Pons (tissue), 1 donor: ENCODE data around the gene COPG2.
"Not testable (repeated sequence)": the region's sequence is repeated elsewhere in the genome, so short reads cannot be mapped to it uniquely, and the experiment has no call there.

Experiments used
- DNase-seq: peaks from one replicate; pipeline ENCODE4 v3.0.0-alpha.2; 2016; ENCODE audit warnings: low spot score

Gene COPG2

DNA sequence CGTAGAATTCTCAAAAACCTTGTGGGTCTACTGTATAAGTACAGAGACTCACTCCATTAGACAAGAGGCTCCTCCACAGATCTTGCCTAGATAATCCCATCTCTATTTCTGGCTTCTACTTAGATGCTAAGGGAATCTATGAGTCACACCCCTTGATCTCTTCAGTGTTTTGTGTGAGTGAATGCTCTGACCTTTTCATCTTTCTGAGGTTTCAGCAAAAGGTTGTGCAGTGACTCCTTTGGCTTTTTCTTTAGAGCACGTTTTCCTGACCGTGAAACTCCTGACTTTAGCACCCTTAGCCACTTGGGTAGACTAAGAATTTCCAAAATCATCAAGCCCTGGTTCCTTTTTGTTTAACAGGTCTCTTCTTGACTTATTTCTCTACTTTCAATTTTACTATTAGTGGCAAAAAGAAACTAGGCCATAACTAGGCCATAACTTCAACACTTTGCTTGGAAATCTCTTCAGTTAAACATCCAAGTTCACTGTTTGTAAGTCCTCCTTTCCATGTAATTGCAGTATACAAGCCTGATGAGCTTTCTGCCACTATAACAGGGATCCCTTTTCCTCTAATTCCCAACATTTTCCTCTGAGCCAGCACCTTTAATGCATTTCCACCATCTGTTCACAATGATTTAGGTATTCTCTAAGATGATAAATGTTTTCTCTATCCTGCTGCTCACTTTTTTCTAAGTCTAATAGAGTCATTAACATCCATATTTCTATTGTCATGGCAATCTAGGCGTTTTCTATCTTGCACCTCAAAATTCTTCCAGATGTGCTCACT is 19.4 kb downstream of the COPG2 start:
- no peak for DNase-seq

DNA sequence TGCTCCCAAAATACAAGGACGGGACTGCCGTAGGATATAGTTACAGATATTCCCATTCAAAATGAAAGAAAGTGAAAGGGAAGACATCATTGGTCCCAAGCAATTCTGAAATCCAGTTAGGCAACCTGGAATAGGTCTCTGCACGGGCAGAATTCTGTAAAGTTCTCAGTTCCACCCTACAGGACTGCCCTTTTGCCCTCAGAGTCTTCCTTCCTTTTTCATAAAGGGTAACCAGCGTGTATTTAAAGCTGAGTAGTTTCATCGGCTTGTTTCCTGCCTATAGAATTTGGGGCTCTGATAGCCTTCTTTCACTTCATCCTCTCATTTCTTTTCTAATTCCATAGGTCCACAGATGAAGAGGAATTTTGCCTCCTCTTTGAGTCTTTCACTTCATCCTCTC is 20.0 kb downstream of the COPG2 start:
- DNase-seq, result no peak

DNA sequence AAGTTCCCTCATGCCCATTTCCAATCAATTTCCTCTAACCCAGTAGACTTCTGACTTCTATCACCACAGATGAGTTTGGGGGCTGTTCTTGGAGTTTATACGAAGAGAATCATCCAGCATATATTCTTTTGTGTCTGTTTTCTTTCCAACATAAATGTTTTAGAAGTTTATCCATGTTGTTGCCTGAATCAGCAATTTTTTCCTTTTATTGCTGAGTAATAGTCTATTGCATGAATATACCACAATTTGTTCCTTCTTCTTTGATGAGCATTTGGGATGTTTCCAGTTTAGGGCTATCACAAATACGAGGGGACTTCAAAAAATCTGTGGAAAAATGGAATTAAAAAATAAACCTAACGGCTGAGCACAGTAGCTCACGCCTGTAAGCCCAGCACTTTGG is 26.2 kb downstream of the COPG2 start:
- DNase-seq, result no peak

DNA sequence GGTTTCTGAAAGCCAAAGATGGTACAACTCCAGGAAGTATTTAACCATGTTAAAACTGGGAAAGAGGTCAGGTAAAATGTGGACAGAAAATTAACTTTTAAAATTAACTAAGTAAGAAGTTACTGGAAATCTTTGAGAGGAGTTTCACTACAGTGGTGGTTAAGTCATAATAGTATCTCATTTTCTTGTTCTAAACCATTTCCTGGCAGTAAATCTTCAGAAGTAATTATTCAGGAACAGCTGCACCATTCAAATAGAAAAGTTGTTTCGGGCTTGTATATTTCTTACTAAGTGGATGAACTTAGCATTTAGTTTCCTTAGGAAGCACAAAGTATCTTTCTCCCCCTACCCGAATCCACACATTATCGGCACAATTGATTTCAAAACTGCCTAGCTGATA is 27.1 kb downstream of the COPG2 start:
- DNase-seq, result no peak

DNA sequence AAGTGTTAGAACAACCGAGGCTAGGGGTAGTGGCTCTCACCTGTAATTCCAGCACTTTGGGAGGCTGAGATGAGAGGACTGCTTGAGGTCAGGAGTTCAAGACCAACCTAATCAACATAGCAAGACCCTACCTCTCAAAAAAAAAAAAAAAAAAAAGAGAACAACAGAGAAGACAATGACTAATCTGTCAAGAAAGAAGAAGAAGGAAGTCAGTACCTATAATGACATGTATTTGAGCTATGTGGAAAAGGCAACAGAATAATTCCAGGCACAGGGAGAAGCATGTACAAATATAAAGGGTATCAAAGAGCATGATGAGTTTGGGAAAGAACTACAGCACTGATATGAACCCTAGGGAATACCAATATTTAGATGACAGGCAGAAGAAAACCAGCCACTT is 27.5 kb downstream of the COPG2 start:
- DNase-seq, result no peak

DNA sequence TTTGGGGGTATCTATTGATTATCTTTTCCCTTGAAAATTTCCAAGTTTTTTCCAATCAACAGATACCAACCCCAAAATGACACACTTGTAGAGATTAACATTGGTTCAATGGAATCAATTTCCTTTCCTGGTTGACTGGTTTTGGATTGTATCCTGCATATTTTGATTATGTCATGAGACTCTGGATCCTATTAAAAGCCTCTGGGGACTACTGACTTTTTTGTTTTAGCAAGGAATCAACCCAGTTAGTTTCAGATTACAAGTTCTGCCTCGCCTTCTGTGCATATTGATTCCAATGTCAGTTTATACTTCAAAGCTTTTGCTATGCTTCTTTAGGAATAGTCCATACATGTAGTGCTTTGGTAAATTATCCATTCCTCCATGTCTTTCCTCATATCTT is 29.2 kb downstream of the COPG2 start:
- no peak for DNase-seq

DNA sequence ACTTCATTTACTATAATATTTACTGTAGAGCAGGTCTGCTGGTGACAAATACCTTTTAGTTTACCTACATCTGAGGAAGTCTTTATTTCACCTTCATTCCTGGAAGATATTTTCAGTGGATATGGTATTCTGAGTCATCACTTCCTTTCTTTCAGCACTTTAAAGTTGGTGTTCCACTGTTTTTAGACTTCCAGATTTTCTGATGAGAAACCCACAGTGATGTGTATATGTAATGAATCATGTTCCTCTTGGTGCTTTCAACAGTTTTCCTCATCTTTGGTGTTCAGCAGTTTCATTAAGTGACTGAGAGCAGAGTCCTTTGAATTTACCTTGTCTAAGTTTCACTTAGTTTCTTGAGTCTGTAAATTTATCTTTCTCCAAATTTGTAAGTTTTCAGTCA is 36.4 kb downstream of the COPG2 start:
- DNase-seq, result no peak

DNA sequence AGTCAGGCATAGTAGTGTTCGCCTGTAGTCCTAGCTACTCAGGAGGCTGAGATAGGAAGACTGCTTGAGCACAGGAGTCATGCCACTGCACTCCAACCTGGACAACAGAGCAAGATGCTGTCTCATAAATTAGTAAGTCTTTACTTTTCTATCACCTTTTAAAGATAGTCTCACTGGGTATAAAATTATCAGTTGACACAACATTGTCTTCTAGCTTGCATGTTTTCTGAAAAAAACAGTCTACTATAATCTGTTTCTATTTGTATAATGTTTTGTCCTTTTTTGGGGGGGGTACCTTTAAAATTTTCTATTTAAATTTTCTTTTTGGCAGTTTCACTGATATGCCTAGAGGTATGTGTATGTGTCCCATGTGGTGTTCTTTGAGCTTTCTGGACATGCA is 39.6 kb downstream of the COPG2 start:
- no peak for DNase-seq

DNA sequence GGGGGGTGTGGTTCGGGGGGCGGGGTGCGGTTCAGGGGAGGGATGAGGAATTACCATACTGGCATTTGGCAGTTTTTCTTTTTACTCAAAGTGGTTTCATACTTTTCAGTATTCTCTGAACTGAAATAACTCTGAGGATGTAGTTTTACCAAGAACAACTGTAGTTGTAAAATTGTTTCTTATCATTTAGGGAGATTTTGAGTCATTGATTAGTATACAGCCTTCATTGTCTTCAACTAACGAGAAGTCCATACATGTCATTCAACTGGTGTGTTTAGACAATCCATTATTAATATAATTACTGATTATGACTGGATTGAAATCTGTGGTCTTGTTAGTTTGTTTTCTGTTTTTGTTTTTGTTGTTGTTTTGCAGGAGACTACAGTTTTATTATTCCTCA is 40.8 kb downstream of the COPG2 start:
- no peak for DNase-seq

DNA sequence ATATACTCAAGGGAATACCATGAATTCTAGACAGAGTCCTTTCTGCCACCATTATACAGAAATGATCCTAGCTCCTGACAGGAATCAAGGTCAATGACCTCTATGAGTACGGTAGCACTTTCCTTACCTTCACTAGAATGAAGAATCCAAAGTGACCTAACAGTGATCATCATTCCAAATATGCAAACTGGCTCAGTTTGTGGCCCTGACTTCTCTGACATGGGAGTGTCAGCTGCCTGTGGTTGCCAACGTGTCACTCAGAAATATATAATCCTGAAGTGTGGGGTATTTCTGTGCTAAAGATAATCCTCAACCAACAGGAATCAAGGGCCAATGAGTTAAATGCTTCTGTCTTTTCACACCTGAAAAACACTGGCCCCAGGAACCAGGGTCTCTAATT is 45.7 kb downstream of the COPG2 start:
- DNase-seq, result no peak

DNA sequence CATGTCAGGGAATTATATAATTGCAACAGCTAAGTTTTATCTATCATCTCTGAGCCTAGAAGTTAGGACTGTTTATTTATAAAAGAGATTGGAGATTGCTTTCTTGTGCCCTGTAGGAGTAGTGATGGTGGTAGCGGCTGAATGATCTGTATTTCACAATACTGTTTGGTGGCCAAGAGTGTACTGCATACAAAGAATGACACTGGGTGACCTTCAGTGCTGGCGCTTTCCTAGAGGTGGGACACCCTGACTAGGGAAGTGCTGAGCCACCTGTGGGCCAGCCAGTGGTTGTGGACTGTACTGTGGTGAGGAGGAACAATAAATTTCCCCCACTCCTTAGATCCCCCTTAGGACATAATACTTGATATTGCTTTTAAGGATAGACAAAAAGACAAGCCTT is 53.0 kb downstream of the COPG2 start:
- no peak for DNase-seq

DNA sequence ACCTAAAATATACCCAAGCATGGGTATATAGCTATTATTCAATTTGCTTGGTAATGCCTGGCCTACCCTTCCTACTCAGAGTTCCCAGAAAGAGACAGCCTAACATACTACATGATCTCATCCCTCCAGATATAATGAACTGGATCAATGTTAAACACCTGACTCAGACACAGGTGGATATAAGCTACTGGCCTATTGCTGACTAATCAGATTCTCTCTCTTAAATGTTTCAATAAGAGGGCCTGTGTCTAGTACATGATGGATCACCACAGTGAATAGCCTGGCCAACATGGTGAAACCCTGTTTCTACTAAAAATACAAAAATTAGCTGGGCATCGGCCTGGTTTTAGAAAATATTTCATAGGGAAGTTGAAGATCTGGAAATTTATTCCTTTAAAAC is 54.1 kb downstream of the COPG2 start:
- DNase-seq, result no peak

DNA sequence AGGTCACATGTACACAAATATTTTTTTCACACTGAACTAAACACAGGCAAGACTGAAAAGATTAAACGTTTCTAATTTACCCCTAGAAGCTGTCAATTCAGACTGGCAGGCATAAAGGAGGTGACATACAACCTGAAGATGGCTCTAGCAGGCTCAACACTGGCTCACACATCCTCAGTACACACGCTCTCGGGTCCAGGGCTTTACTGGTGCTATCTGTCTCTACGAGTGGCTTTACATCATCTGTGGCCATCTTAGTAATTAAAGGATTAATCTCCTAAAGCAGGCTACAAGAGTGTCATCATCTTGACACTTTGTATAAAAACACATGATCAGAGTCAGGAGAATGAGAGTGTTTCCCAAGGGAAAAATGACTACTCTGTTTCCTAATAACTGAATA is 57.3 kb downstream of the COPG2 start:
- no peak for DNase-seq

DNA sequence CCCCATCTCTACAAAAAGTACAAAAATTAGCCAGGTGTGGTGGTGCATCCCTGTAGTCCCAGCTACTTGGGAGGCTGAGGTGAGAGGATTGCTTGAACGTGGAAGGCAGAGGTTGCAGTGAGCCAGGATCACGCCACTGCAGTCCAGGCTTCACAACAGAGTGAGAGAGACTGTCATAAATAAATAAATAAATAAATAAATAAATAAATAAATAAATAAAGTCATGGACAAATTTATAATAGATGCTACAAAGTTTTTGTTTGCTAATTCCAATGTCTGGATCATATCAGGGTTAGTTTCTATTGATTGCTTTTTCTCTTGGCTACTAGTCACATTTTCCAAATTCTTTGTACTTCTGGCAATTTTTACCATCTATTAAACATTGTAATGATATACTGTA is 61.5 kb downstream of the COPG2 start:
- DNase-seq, result not testable (repeated sequence)

DNA sequence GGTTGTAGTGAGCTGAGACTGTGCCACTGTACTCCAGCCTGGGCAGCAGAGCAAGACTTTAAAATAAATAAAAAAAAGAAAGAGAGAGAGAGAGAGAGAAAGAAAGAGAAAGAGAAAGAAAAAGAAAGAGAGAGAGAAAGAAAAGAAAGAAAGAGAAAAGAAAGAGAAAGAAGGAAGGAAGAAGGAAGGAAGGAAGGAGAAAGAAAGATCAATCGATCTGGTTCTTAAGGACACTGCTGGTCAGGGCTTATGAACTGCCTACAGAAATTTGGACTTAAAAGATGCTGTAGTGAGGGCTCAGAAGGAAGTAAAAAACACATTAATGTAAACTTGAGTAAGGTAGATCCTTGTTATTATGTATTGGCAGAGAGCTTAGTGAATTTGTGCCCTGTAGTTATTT is 62.4 kb downstream of the COPG2 start:
- no peak for DNase-seq

DNA sequence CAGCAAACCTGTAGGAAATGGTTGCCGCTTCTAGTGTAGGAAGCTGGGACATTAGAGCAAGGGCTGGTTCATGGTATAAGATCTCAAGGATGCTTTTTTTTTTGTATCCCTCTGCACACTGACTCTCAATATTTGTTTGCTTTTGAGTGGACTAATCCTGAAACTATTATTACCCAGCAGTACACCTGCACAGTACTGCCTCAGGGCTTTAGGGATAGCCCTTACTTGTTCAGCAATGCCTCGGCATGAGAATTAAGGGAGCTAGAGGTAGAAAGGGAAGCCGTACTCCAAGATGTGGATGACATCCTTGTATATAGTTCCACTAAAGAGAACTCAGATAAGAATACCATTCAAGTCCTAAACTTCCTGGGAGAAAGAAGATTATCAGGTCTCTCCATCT is 70.5 kb downstream of the COPG2 start:
- no peak for DNase-seq

DNA sequence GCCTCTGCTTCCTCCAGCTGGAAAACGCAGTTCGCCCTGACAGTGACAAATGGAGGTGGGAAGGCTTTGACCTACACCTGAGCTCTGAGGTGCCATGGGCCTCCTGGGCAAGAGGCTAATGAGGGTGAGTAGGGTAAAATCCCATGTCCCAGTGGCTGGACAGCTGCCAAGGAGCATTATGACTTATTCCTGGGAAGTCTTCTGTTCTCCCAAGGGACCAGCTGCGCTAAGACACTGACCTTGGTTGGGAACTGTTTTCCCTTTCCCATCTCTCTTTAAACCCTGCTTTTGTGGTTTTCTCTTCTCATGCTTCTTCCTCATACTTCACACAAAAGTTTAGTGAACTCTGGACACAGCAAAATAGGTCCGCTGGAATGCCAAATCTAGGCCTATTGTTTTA is 72.6 kb downstream of the COPG2 start:
- DNase-seq, result no peak

DNA sequence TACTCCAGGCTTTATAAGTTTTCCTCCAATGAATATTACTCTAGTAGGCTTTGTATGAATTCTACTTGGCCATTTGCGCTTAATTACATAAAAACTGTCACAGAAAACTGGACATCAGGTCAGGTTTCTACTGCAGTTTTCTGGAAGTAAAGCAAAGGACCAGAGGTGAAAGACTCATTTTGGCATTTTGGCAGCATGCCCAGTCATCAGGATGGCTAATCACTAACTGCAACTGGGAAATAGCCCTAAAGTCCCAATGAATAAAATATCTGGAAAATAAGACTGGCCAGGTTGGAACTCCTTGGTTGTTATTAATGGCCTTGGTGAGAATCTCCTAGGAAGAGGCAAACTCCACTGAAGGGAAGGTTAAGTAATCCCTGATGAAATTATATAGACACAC is 75.5 kb downstream of the COPG2 start:
- no peak for DNase-seq

DNA sequence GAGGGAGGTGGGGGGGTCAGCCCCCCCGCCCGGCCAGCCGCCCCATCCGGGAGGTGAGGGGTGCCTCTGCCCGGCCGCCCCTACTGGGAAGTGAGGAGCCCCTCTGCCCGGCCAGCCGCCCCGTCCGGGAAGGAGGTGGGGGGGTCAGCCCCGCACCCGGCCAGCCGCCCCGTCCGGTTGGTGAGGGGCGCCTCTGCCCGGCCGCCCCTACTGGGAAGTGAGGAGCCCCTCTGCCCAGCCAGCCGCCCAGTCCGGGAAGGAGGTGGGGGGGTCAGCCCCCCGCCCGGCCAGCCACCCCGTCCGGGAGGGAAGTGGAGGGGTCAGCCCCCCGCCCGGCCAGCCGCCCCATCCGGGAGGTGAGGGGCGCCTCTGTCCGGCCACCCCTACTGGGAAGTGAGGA is 77.1 kb downstream of the COPG2 start:
- not testable (repeated sequence) for DNase-seq

DNA sequence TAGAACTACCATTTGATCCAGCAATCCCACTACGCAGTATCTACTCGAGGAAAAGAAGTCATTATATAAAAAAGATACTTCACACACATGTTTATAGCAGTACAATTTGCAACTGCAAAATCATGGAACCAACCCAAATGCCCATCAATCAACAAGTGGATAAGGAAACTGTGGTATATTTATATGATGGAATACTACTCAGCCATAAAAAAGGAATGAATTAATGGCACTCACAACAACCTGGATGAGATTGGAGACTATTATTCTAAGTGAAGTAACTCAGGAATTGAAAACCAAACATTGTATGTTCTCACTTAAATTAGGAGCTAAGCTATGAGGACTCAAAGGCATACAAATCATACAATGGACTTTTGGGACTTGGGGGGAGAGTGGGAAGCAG is 82.6 kb downstream of the COPG2 start:
- DNase-seq, result not testable (repeated sequence)

DNA sequence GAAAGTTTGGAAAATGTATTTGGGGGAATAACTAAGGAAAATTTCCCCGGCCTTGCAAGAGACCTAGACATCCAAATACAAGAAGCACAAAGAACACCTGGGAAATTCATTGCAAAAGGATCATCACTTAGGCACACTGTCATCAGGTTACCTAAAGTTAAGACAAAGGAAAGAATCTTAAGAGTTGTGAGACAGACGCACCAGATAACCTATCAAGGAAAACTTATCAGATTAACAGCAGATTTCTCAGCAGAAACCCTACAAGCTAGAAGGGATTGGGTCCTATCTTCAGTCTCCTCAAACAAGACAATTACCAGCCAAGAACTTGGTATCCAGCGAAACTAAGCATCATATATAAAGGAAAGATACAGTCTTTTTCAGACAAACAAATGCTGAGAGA is 93.4 kb downstream of the COPG2 start:
- DNase-seq, result not testable (repeated sequence)

DNA sequence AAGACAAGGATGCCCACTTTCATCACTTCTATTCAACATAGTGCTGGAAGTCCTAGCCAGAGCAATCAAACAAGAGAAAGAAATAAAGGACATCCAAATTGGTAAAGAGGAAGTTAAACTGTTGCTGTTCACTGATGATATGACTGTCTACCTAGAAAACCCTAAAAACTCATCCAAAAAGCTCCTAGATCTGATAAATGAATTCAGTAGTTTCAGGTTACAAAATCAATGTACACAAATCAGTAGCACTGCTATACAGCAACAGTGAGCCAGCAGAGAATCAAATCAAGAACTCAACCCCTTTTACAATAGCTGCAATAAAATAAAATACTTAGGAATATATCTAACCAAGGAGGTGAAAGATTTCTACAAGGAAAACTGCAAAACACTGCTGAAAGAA is 98.4 kb downstream of the COPG2 start:
- not testable (repeated sequence) for DNase-seq

DNA sequence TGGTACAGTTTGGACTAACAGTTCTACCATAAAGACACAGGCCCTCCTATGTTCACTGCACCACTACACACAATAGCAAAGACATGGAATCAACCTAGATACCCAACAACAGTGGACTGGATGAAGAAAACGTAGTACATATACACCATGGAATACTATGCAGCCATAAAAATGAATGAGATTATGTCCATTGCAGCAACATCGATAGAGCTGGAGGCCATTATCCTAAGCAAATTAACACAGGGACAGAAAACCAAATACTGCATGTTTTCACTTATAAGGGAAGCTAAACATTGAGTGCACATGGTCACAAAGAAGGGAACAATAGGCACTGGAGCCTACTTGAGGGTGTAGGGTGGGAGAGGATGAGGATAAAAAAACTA is 101.7 kb downstream of the COPG2 start:
- DNase-seq, result no peak

DNA sequence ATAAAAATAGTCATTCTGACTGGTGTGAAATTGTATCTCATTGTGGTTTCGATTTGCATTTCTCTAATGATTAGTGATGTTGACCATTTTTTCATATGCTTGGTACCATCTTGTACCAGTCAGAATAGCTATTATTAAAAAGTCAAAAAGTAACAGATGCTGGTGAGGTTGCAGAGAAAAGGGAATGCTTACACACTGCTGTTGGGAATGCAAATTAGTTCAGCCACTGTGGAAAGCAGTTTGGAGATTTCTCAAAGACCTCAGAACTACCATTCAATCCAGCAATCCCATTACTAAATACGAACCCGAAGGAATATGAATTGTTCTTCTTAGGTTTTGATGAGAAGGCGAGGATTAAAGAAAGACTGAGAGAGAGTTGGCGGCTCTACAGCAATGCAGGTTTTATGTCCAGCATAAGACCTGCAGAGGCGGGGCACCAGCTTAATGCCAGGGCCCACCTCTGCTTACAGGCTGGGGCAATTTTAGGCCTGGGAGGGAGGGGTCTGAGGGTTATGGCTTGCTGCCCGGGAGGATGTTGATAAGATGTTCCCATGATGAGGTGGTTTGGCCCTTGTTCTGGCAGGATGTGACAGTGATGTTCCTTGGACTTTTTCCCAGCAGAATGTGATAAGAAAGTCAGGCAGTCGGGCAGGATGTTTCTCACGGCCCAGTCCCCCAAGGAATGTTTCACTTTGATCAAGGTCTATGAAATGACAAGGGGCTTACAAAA is 102.2 kb downstream of the COPG2 start:
- no peak for DNase-seq
